GM12878 (cell line): ENCODE data around the gene FBRSL1. TPM values are rescaled to one million over a fixed set of nuclear protein-coding genes. Genes with fewer than 3 reads are reported as not detected.

ENCODE experiments used
- ATAC-seq: fragments of 200-7000 bp; cut with Tn5 transposase; 3 replicates; pipeline ENCODE4 v1.9.1; 2020; ENCODE audit warnings: mild to moderate bottlenecking, moderate library complexity
- BruUV-seq: library from RNA; stranded (reverse); fragments of 400-500 nt; replicated peaks from 2 replicates; lab custom pipeline; 2021; lab: Mats Ljungman, UMichigan
- CTCF ChIA-PET: fragments of 300-600 bp; sonication (Branson Sonifier 250); formaldehyde crosslinking; extraction: SDS; loops from one replicate; lab custom pipeline; 2021; ENCODE audit warnings: inconsistent platforms; lab: Yijun Ruan, JAX
- POLR2A ChIA-PET: fragments of 350-600 bp; formaldehyde crosslinking; extraction: SDS; loops from one replicate; lab custom pipeline; 2021; ENCODE audit warnings: inconsistent platforms; lab: Charles Lee
- RAD21 ChIA-PET: fragments of 300-600 bp; sonication (Branson Sonifier 250); formaldehyde crosslinking; loops from one replicate; lab custom pipeline; 2023; ENCODE audit warnings: antibody characterized with exemption; ENCODE audit not compliant: unreplicated experiment; lab: Charles Lee
- SMC1A ChIA-PET: fragments of 300-600 bp; sonication (Branson Sonifier 250); formaldehyde crosslinking; loops from one replicate; lab custom pipeline; 2023; ENCODE audit not compliant: unreplicated experiment, uncharacterized antibody; lab: Charles Lee
- DNase-seq: peaks from one replicate; pipeline ENCODE4 v3.0.0-alpha.2; 2011; ENCODE audit warnings: low read depth, low spot score
- FAIRE-seq: peaks from 3 replicates; lab custom pipeline; 2011; peaks lifted over from hg19 to GRCh38; lab: Jason Lieb, UNC
- H2AFZ ChIP-seq: 2 replicates; pipeline ENCODE4 v1.6.0; 2011; ENCODE audit warnings: low read depth, low read length, control low read depth; ENCODE audit not compliant: control insufficient read depth
- H3K27ac ChIP-seq: 2 replicates; pipeline ENCODE4 v1.5.1; 2011; ENCODE audit warnings: control low read depth; ENCODE audit not compliant: control insufficient read depth, insufficient read depth
- H3K27me3 ChIP-seq, 2 experiments: replicated peaks in 1 of 2; 2 replicates each; pipeline versions ENCODE4 v1.6.0 to v1.6.1; 2011; ENCODE audit warnings: low read length in 1 of 2; ENCODE audit not compliant: control insufficient read depth in 2 of 2, insufficient read depth in 2 of 2
- H3K36me3 ChIP-seq, 2 experiments: 2 replicates each; pipeline ENCODE4 v1.5.1; 2011; ENCODE audit warnings: low read length in 1 of 2; ENCODE audit not compliant: control insufficient read depth in 2 of 2, insufficient read depth in 2 of 2
- H3K4me1 ChIP-seq: 2 replicates; pipeline ENCODE4 v1.6.1; 2011; ENCODE audit warnings: mild to moderate bottlenecking, low read length, moderate library complexity, mixed read lengths; ENCODE audit not compliant: control insufficient read depth, insufficient read depth
- H3K4me2 ChIP-seq: 2 replicates; pipeline ENCODE4 v1.6.0; 2011; ENCODE audit warnings: control low read depth; ENCODE audit not compliant: control insufficient read depth, insufficient read depth
- H3K4me3 ChIP-seq: fragments of 200-600 bp; sonication (generic); 2 replicates; pipeline ENCODE4 v1.5.1; 2016
- H3K79me2 ChIP-seq: 2 replicates; pipeline ENCODE4 v1.6.0; 2011; ENCODE audit warnings: low read length; ENCODE audit not compliant: control insufficient read depth, insufficient read depth
- H3K9ac ChIP-seq: 2 replicates; pipeline ENCODE4 v1.8.0; 2011; ENCODE audit warnings: low read length, control low read depth, mixed read lengths; ENCODE audit not compliant: control insufficient read depth, insufficient read depth
- H3K9me3 ChIP-seq: replicated peaks from 3 replicates; pipeline ENCODE4 v1.5.1; 2011; ENCODE audit warnings: mild to moderate bottlenecking, low read length; ENCODE audit not compliant: control insufficient read depth, insufficient read depth
- H4K20me1 ChIP-seq: 2 replicates; pipeline ENCODE4 v1.6.0; 2011; ENCODE audit not compliant: control insufficient read depth, insufficient read depth
- ETV6 ChIP-seq, 2 experiments: fragments of 450-650 bp in 1 of 2; IDR thresholded peaks in 1 of 2; conservative IDR thresholded peaks in 1 of 2; 2 replicates each; pipeline ENCODE4 v1.6.1; 2014; ENCODE audit warnings: antibody characterized with exemption in 1 of 2, borderline replicate concordance in 1 of 2, low read depth in 1 of 2, mild to moderate bottlenecking in 1 of 2, moderate library complexity in 1 of 2
- NKRF ChIP-seq: fragments of 450-650 bp; conservative IDR thresholded peaks from 2 replicates; pipeline ENCODE4 v1.6.1; 2017; ENCODE audit warnings: mild to moderate bottlenecking, moderate library complexity
- PAX5 ChIP-seq: IDR thresholded peaks from 2 replicates; pipeline ENCODE4 v1.6.1; 2011; ENCODE audit warnings: low read depth, low read length, borderline replicate concordance
- PAX8 ChIP-seq: fragments of 450-650 bp; IDR thresholded peaks from 2 replicates; pipeline ENCODE4 v1.6.1; 2017; ENCODE audit warnings: mild to moderate bottlenecking, moderate library complexity
- POLR2A ChIP-seq: IDR thresholded peaks from 2 replicates; pipeline ENCODE4 v1.6.1; 2011; ENCODE audit warnings: low read depth, mild to moderate bottlenecking, low read length
- WGBS: methylation state at CpG from one replicate; pipeline ENCODE4 v1.1.6; 2016; ENCODE audit warnings: low lambda C conversion rate; ENCODE audit not compliant: insufficient replicate concordance, insufficient coverage; ENCODE audit errors: missing lambda C conversion rate; 5-methylcytosine and 5-hydroxymethylcytosine counted together
- in situ Hi-C: fragments of 300-500 bp; cut with MboI; formaldehyde crosslinking; loops from 9 replicates; pipeline ENCODE4 v1.14.3; 2018; ENCODE audit warnings: mixed read lengths
- intact Hi-C: fragments of 100-400 bp; cut with micrococcal nuclease; formaldehyde crosslinking; loops from one replicate; pipeline ENCODE4 v1.14.2; 2022; ENCODE audit not compliant: unreplicated experiment
- polyA plus RNA-seq, 11 experiments: library from polyadenylated mRNA; depleted of rRNA in 4 of 11; unstranded in 6 of 11; stranded (reverse) in 5 of 11; fragments of >200 nt; fragmentation: Nextera tagmentation in 4 of 11; fragmentation: Illumina TruSeq in 1 of 11; extraction: Ambion mirVana in 4 of 11; extraction: Trizol in 1 of 11; gene quantifications; 1 replicate in 1 of 11; 2 replicates in 10 of 11; pipeline versions ENCODE4 v1.2.1 to v1.2.3, GENCODE V29; 2011 to 2016; ENCODE audit warnings: inconsistent platforms in 2 of 11, missing spikeins in 2 of 11, low read depth in 1 of 11
- total RNA-seq, 4 experiments: library from RNA; depleted of rRNA in 3 of 4; stranded (reverse); fragments of >200 nt in 3 of 4; fragmentation: Illumina TruSeq in 1 of 4; extraction: Trizol in 1 of 4; gene quantifications; 2 replicates each; pipeline versions ENCODE4 v1.2.1 to v1.2.3, GENCODE V29; 2013 to 2021

The FBRSL1 gene
- total and polyA plus RNA-seq, 10 of the 15 experiments (the other 5 are each of a cell fraction or from before 2014, with no cell fraction given): 0.19 to 55.1 (median 4.1) TPM

- CTCF ChIA-PET: interaction anchor here (1.3 kb wide), 1 partner anchor 30 kb away, joined by 5 read pairs; no protein-coding TSS in a partner anchor
- peak; percentile 3 for ATAC-seq
- FAIRE-seq: no peak
- Histone ChIP-seq H3K79me2 (peaks cover 62% of the 10 kb centered on the region), H4K20me1 (no peaks in the 10 kb centered on the region; the same call in 1 of the 2 replicates), H3K36me3 (no peaks in the 10 kb centered on the region; a peak in 1 of 4 replicates), H3K9me3 (no peaks in the 10 kb centered on the region), H3K4me2 (peak overlapping the region; percentile 93), H3K27ac (peak overlapping the region; percentile 66), H3K9ac (peak overlapping the region; percentile 44; the same call in 1 of the 2 replicates), H3K4me1 (peaks cover 32% of the 10 kb centered on the region), H3K27me3 (no peaks in the 10 kb centered on the region), H3K4me3 (peak overlapping the region; percentile 75), H2AFZ (no peak overlapping the region)
- intact Hi-C loops (no loop called here), in situ Hi-C loops (no loop called here)
- RAD21 ChIA-PET: no interaction called here
- no peak for TF ChIP-seq PAX5
- no peak for TF ChIP-seq NKRF
- no peak for TF ChIP-seq ETV6 (conservative IDR thresholded peaks at IDR 0.05 in 1 of 2, IDR thresholded peaks at IDR 0.05 in 1 of 2; ENCODE audit: borderline replicate concordance in 1 of 2, low read depth in 1 of 2)
- TF ChIP-seq PAX8: no peak
- 0 out of 2 replicates have a peak, but pooled peaks have one; percentile 7 for TF ChIP-seq POLR2A
- SMC1A ChIA-PET: interaction anchor here (1.3 to 1.5 kb wide), 2 partner anchors 46 to 78 kb away, joined by 3 to 6 read pairs; no protein-coding TSS in a partner anchor
- DNase-seq: no peak
- POLR2A ChIA-PET: no interaction called here
- no TSS peak for BruUV-seq
- WGBS: 91% methylated on average over 14 of the region's 18 CpGs
These were observed 3.7 kb downstream of the FBRSL1 start for GRCh38 chr12:132493482-132494178.
